GM12891 (cell line): ENCODE data around the gene EPB41L4A.
"Not testable (repeated sequence)": the region's sequence is repeated elsewhere in the genome, so short reads cannot be mapped to it uniquely, and the experiment has no call there.

Experiments used
- DNase-seq: peaks from one replicate; pipeline ENCODE4 v3.0.0; 2011; ENCODE audit warnings: low spot score; ENCODE audit not compliant: insufficient read length
- FAIRE-seq: peaks from 2 replicates; lab custom pipeline; 2011; peaks lifted over from hg19 to GRCh38; lab: Jason Lieb, UNC
- PAX5 ChIP-seq: IDR thresholded peaks from 2 replicates; pipeline ENCODE4 v1.6.1; 2011; ENCODE audit warnings: low read length, moderate library complexity, mild to moderate bottlenecking; ENCODE audit not compliant: insufficient read depth, severe bottlenecking
- POLR2A ChIP-seq: IDR thresholded peaks from 2 replicates; pipeline ENCODE4 v1.6.1; 2011; ENCODE audit warnings: low read depth, low read length, control low read depth
- POLR2AphosphoS5 ChIP-seq: IDR thresholded peaks from 2 replicates; pipeline ENCODE4 v1.6.1; 2011; ENCODE audit warnings: low read depth, low read length, control low read depth
- POU2F2 ChIP-seq: IDR thresholded peaks from 2 replicates; pipeline ENCODE4 v1.6.1; 2011; ENCODE audit warnings: low read depth, mild to moderate bottlenecking, control low read depth, low read length, moderate library complexity
- SPI1 ChIP-seq: IDR thresholded peaks from 2 replicates; pipeline ENCODE4 v1.6.1; 2011; ENCODE audit warnings: low read depth, low read length, control low read depth
- TAF1 ChIP-seq: IDR thresholded peaks from 2 replicates; pipeline ENCODE4 v1.6.1; 2011; ENCODE audit warnings: low read depth, low read length, control low read depth

Gene EPB41L4A

GRCh38 chr5:112208699-112209615, 210.1 kb downstream of the EPB41L4A start:
- no peak for TF ChIP-seq SPI1
- no peak for TF ChIP-seq POLR2AphosphoS5
- no peak for TF ChIP-seq PAX5
- TF ChIP-seq POU2F2: no peak
- no peak for TF ChIP-seq POLR2A
- DNase-seq: no peak
- no peak for FAIRE-seq

- peak; percentile 13 for FAIRE-seq
- not testable (repeated sequence) for DNase-seq
These were observed 210.9 kb downstream of the EPB41L4A start for GRCh38 chr5:112208195-112208594.

- TF ChIP-seq SPI1: no peak
- TF ChIP-seq POLR2A: no peak
- no peak for TF ChIP-seq POLR2AphosphoS5
- TF ChIP-seq POU2F2: no peak
- no peak for TF ChIP-seq TAF1
- DNase-seq (no peak), FAIRE-seq (no peak)
These were observed 213.2 kb downstream of the EPB41L4A start for GRCh38 chr5:112205846-112206245.

DNA sequence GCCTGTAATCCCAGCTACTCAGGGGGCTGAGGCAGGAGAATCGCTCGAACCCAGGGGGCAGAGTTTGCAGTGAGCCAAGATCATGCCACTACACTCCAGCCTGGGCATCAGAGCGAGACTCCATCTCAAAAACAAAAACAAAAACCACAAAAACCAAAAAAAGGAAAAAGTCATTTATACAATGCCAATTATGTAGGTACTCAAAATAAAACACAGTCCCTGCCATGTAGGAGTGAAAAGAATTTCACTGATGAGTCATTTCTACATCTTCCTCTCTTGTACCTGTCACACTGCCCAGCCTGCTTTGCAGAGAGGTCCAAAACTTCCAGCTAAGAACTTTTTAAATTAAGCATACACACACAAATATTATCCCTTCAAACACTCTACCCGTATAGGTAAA, 215.8 kb downstream of the EPB41L4A start:
- DNase-seq: no peak
- no peak for FAIRE-seq
- TF ChIP-seq POU2F2: no peak
- TF ChIP-seq PAX5: no peak
- no peak for TF ChIP-seq SPI1

DNA sequence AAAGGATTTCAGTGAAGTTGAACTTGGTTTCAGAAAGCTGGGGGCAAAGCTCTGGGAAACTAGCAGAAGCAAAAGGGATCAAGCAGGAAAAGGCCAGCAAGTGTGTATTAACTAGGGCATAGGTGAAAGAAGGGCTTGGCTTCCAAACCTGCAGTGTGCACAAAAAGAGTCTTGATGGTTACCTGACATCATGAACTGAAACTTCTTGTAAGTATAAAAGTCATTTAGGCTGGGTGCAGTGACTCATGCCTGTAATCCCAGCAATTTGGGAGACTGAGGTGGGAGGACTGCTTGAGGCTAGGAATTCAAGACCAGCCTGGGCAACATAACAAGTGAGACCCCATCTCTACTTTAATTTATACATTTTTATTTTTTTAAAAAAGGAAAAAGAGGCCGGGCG, 216.4 kb downstream of the EPB41L4A start:
- no peak for TF ChIP-seq SPI1
- no peak for TF ChIP-seq POLR2A
- no peak for TF ChIP-seq POU2F2
- TF ChIP-seq POLR2AphosphoS5: no peak
- TF ChIP-seq PAX5: no peak
- no peak for TF ChIP-seq TAF1
- no peak for FAIRE-seq
- no peak for DNase-seq

GRCh38 chr5:112201141-112201540, 217.9 kb downstream of the EPB41L4A start:
- no peak for FAIRE-seq
- DNase-seq: no peak
- TF ChIP-seq POLR2AphosphoS5: no peak
- TF ChIP-seq POLR2A: no peak
- TF ChIP-seq TAF1: no peak
- no peak for TF ChIP-seq POU2F2
- TF ChIP-seq PAX5: no peak
- no peak for TF ChIP-seq SPI1

GRCh38 chr5:112200131-112200530, 218.9 kb downstream of the EPB41L4A start:
- FAIRE-seq: no peak
- TF ChIP-seq PAX5: no peak
- no peak for DNase-seq

GRCh38 chr5:112196584-112196983, 222.5 kb downstream of the EPB41L4A start:
- DNase-seq (no peak), FAIRE-seq (no peak)
- TF ChIP-seq POU2F2: no peak
- TF ChIP-seq POLR2A: no peak
- no peak for TF ChIP-seq SPI1
- TF ChIP-seq TAF1: no peak
- no peak for TF ChIP-seq PAX5
- no peak for TF ChIP-seq POLR2AphosphoS5

DNA sequence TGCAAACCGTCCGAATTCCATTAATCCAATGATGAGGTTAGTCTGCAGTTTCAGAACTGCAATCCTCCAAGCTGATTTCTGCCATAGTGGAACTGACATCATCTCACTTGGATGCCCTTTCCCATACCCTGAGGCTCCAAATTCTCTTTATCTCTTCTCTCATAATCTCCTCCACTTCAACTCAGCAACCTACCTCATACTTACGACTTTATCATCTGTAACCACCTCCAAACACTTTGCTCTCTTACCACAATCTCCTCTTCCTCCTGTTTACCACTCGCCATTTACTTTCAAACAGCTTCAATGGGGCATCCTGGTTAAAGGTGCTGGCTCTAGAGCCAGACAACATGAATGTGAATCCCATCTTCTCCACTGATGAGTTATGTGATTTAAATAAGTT, 223.2 kb downstream of the EPB41L4A start:
- no peak for FAIRE-seq
- TF ChIP-seq TAF1 (no peak), POU2F2 (no peak), POLR2AphosphoS5 (no peak), POLR2A (no peak), PAX5 (no peak), SPI1 (no peak)
- no peak for DNase-seq

GRCh38 chr5:112192866-112193265, 226.2 kb downstream of the EPB41L4A start:
- DNase-seq: no peak
- no peak for TF ChIP-seq TAF1
- TF ChIP-seq SPI1: no peak
- TF ChIP-seq POLR2A: no peak
- TF ChIP-seq POU2F2: no peak
- TF ChIP-seq POLR2AphosphoS5: no peak
- TF ChIP-seq PAX5: no peak
- no peak for FAIRE-seq

- DNase-seq (no peak), FAIRE-seq (no peak)
- TF ChIP-seq POLR2AphosphoS5: no peak
- no peak for TF ChIP-seq TAF1
- no peak for TF ChIP-seq POLR2A
- TF ChIP-seq PAX5: no peak
- TF ChIP-seq SPI1: no peak
- no peak for TF ChIP-seq POU2F2
These were observed 227.0 kb downstream of the EPB41L4A start for GRCh38 chr5:112192072-112192471.
